Activated T-helper 1 cell treated with anti-CD3 and anti-CD28 coated beads, Interleukin-12 subunit alpha, Interleukin-12 subunit beta, Interleukin-2, Interleukin-4 antibody, amounts not matched to agents 30 ng/mL and 10 ng/mL and 1 ng/mL, durations not matched to agents 14 hours and 24 hours and 36 hours (primary cell): Measurements from ENCODE around the gene ADH1A. TPM values are rescaled to one million over a fixed set of nuclear protein-coding genes. Genes with fewer than 3 reads are reported as not detected.

Experiments used
- DNase-seq: peaks from one replicate; pipeline ENCODE4 v3.0.0; 2021; ENCODE audit warnings: low spot score
- H3K27ac Mint-ChIP-seq: one replicate; pipeline ENCODE4 v1.8.0; 2021; ENCODE audit warnings: mild to moderate bottlenecking, mixed read lengths
- H3K27me3 Mint-ChIP-seq: one replicate; pipeline ENCODE4 v1.8.0; 2022; ENCODE audit warnings: mild to moderate bottlenecking, moderate library complexity, mixed read lengths; ENCODE audit not compliant: insufficient read depth
- H3K36me3 Mint-ChIP-seq: one replicate; pipeline ENCODE4 v1.8.0; 2021; ENCODE audit warnings: low read depth, mixed read lengths
- H3K4me1 Mint-ChIP-seq: one replicate; pipeline ENCODE4 v1.8.0; 2021; ENCODE audit warnings: low read depth, mixed read lengths
- H3K4me3 Mint-ChIP-seq: one replicate; pipeline ENCODE4 v1.8.0; 2021; ENCODE audit warnings: mild to moderate bottlenecking, moderate library complexity, mixed read lengths
- H3K9me3 Mint-ChIP-seq: one replicate; pipeline ENCODE4 v1.8.0; 2021; ENCODE audit warnings: mixed read lengths
- intact Hi-C: fragments of 100-400 bp; cut with micrococcal nuclease; formaldehyde crosslinking; loops from one replicate; pipeline ENCODE4 v1.15.1; 2024
- total RNA-seq: library from RNA; stranded (reverse); gene quantifications from 2 replicates; pipeline ENCODE4 v1.2.3, GENCODE V29; 2022

The ADH1A gene
- total RNA-seq, 1 donor from 2014 or later = not detected

DNA sequence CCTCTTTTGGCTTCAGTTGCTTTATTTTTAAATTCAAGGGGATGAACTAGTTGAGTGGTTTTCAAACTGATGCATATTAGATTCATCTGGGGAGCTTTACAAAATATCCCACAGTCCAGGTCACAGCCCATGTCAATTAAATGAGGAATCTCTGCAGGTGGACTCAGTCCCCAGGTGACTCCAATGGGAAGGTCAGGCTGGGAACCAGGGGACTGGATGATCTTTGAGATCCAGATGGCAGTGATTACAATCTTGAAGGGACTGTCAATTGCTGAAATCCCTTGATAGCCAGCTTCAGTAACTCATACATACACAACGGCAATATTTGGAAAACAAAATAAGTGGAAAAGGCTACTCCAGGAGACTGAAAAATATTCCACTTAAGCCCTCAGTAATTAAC is 23.4 kb upstream of the ADH1A start:
- no peaks in the 10 kb centered on the region for H3K27me3 Mint-ChIP-seq
- intact Hi-C loops = no loop called here
- no peak overlapping the region for H3K4me3 Mint-ChIP-seq
- H3K27ac Mint-ChIP-seq = no peak overlapping the region
- H3K36me3 Mint-ChIP-seq = no peaks in the 10 kb centered on the region
- no peaks in the 10 kb centered on the region for H3K4me1 Mint-ChIP-seq
- DNase-seq = no peak
- H3K9me3 Mint-ChIP-seq = no peaks in the 10 kb centered on the region

DNA sequence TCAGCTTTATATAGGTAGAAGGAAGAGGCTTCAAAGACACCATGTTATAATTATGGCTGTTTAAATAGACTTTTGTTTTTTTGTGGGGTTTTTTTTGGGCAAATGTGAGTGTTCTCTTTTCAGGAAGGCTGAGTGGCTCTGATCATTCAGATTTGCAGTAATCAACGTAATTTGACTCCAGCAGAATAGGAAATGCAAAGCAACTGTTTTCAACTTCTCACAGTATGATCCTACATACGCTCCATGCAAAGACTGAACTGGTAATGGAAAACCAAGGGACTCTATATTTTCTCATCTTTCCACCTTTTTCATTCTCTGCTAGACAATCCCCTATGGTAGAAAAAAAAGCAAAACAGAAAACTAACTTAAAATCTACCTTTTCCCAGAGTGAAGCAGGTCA is 19.6 kb upstream of the ADH1A start:
- Mint-ChIP-seq H3K27ac (no peak overlapping the region), H3K27me3 (no peaks in the 10 kb centered on the region), H3K36me3 (no peaks in the 10 kb centered on the region), H3K9me3 (no peaks in the 10 kb centered on the region), H3K4me1 (no peaks in the 10 kb centered on the region), H3K4me3 (no peak overlapping the region)
- DNase-seq = no peak
- intact Hi-C loops = no loop called here

DNA sequence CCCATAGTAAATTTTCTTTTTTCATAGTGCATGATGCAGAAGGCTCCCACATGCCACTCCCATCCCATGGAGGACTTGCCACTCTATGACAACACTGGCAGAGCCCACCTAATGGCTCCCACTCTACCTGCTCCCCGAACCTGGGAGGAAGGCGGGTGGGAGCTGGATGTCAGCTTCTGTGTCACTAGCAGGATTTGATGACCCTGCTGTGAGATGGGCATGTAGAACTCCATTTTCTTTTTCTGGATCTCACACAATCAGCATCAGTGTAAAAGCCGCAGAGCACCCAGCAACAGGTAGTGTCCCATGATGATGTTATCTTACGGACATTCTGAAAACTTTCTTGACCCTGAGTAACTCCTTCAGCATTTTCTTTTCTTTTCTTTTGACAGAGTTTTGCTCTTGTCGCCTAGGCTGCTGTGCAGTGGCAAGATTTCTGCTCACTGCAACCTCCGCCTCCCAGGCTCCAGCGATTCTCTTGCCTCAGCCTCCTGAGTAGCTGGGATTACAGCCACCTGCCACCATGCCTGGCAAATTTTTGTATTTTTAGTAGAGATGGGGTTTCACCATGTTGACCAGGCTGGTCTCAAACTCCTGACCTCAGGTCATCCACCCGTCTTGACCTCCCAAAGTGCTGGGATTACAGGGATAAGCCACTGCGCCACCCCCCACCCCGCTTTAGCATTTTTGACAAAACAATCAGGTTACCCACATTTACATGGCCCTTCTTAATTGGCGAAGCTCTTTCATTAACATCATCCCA is 15.0 kb upstream of the ADH1A start:
- Mint-ChIP-seq H3K27ac (no peak overlapping the region), H3K9me3 (no peaks in the 10 kb centered on the region), H3K4me1 (no peaks in the 10 kb centered on the region), H3K4me3 (no peak overlapping the region), H3K27me3 (no peaks in the 10 kb centered on the region), H3K36me3 (no peaks in the 10 kb centered on the region)
- intact Hi-C loops = no loop called here
- DNase-seq = no peak

DNA sequence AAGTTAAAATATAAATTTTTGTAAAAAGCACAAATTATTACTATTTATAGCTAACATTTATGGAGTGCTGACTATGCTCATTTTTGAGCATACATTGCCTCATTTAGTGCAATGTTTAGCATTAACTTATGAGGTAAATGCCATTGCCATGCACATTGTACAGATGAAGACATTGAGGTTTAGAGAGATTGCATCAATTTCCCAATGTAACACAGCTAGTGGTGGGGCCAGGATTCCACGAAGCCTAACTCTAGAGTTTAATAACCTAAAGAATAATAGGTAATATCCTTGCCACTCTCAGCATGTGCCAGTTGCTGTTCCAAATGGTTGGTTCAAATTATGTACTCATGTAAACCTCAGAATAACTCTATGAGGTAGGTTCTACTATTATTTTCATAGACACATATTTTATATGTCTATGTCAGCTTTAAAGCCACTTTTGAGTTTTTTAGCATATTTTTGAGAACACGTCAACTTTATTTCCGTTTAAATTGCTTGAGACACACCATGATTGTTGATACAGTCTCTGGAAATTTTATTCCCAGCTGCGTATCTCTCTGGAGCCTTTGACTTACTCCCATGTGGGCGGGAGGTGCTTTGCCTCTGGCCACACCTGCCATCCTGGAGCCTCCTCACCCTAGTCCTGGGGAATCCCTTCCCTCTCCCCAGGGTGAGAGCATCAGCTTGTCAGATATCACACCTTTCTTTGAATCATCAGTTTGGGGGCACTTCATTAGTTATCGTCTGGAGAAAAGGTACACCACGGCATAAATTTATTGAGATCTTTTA is 10.8 kb upstream of the ADH1A start:
- no peak overlapping the region for H3K27ac Mint-ChIP-seq
- peaks cover 7% of the 10 kb centered on the region for H3K9me3 Mint-ChIP-seq
- H3K27me3 Mint-ChIP-seq = no peaks in the 10 kb centered on the region
- H3K4me3 Mint-ChIP-seq = no peak overlapping the region
- H3K36me3 Mint-ChIP-seq = no peaks in the 10 kb centered on the region
- intact Hi-C loops = no loop called here
- no peak for DNase-seq
- no peaks in the 10 kb centered on the region for H3K4me1 Mint-ChIP-seq

DNA sequence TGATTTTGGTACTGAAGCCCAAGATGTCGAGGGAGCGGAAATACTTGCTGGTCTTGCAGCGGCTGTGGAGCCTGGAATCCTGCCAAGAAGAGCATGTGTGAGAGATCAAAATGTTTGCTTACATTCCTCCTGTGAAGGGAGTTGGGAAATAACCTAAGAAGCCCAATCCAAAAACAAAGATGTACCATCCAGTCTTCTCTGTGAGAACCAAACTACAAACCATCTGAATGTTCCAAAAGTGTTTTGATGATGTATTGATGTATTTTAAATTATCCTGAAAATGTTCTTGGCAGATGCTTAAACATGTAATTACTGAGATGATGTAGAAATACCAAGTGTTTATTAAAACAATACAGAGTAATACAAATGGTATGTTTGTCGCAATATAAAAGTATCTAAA is 10.1 kb upstream of the ADH1A start:
- no peak overlapping the region for H3K27ac Mint-ChIP-seq
- DNase-seq = no peak
- intact Hi-C loops = no loop called here
- H3K36me3 Mint-ChIP-seq = no peaks in the 10 kb centered on the region
- H3K27me3 Mint-ChIP-seq = no peaks in the 10 kb centered on the region
- H3K4me3 Mint-ChIP-seq = no peak overlapping the region
- H3K9me3 Mint-ChIP-seq = peaks cover 12% of the 10 kb centered on the region
- H3K4me1 Mint-ChIP-seq = no peaks in the 10 kb centered on the region

- no peak for DNase-seq
- H3K4me3 Mint-ChIP-seq = no peak overlapping the region
- H3K27me3 Mint-ChIP-seq = no peaks in the 10 kb centered on the region
- intact Hi-C loops = no loop called here
- no peaks in the 10 kb centered on the region for H3K4me1 Mint-ChIP-seq
- H3K27ac Mint-ChIP-seq = no peak overlapping the region
- H3K36me3 Mint-ChIP-seq = no peaks in the 10 kb centered on the region
- peaks cover 13% of the 10 kb centered on the region for H3K9me3 Mint-ChIP-seq
These were observed 2.6 kb upstream of the ADH1A start for GRCh38 chr4:99293357-99293756.

GRCh38 chr4:99285387-99285786 is 5.4 kb downstream of the ADH1A start:
- Mint-ChIP-seq H3K27ac (no peak overlapping the region), H3K36me3 (no peaks in the 10 kb centered on the region), H3K4me3 (no peak overlapping the region), H3K9me3 (no peaks in the 10 kb centered on the region), H3K27me3 (no peaks in the 10 kb centered on the region), H3K4me1 (no peaks in the 10 kb centered on the region)
- DNase-seq = no peak
- intact Hi-C loops = no loop called here

DNA sequence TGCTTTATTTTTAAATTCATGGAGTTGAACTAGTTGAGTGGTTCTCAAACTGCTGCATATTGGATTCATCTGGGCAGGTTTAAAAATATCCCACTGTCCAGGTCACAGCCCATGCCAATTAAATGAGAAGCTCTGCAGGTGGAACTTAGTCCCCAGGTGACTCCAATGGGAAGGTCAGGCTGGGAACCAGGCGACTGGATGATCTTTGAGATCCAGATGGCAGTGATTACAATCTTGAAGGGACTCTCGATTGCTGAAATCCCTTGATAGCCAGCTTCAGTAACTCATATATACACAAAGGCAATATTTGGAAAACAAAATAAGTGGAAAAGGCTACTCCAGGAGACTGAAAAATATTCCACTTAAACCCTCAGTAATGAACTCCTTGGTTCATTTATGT is 8.1 kb downstream of the ADH1A start:
- H3K9me3 Mint-ChIP-seq = no peaks in the 10 kb centered on the region
- intact Hi-C loops = no loop called here
- no peak for DNase-seq
- H3K4me1 Mint-ChIP-seq = no peaks in the 10 kb centered on the region
- H3K36me3 Mint-ChIP-seq = no peaks in the 10 kb centered on the region
- no peaks in the 10 kb centered on the region for H3K27me3 Mint-ChIP-seq
- no peak overlapping the region for H3K27ac Mint-ChIP-seq
- H3K4me3 Mint-ChIP-seq = no peak overlapping the region

DNA sequence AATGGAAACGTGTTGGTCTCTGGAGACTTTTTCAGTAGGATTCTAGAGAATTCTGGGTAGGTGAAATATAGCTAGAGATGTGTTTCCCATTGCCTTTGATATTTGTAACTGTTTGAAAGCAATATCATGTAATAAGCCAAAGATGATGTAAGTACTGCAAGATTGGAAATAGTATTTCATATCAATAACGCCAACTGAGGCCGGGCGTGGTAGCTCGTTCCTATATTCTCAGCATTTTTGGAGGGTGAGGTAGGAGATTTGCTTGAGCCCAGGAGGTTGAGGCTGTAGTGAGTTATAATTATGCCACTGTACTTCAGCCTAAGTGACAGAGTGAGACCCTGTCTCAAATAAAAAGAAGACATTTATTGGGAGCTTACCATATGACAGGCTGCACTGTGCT is 9.5 kb downstream of the ADH1A start:
- DNase-seq = no peak
- Mint-ChIP-seq H3K4me1 (no peaks in the 10 kb centered on the region), H3K4me3 (no peak overlapping the region), H3K27me3 (no peaks in the 10 kb centered on the region), H3K27ac (no peak overlapping the region), H3K9me3 (no peaks in the 10 kb centered on the region), H3K36me3 (no peaks in the 10 kb centered on the region)
- intact Hi-C loops = no loop called here

DNA sequence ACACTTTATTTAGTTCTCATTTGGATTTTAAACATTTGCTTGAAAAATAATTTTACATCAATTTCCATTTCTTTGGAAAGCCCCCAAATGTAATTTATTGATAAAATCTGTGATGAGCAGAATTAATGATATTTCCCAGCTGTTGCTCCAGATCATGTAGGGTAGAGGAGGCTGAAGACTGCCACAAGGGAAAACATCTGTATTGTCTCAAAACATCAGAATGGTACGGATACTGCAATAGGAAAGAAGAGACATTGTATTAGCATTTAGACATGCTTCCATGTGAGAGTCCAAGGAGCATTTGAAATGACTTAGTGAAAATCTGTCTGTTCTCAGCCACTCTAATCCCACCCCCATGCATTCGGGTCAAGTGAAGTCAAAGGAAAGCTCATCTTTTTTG is 14.4 kb downstream of the ADH1A start:
- no peaks in the 10 kb centered on the region for H3K36me3 Mint-ChIP-seq
- no peak overlapping the region for H3K27ac Mint-ChIP-seq
- no peaks in the 10 kb centered on the region for H3K27me3 Mint-ChIP-seq
- no peaks in the 10 kb centered on the region for H3K4me1 Mint-ChIP-seq
- no peak overlapping the region for H3K4me3 Mint-ChIP-seq
- DNase-seq = no peak
- H3K9me3 Mint-ChIP-seq = no peaks in the 10 kb centered on the region
- intact Hi-C loops = no loop called here

- no peak for DNase-seq
- H3K27me3 Mint-ChIP-seq = no peaks in the 10 kb centered on the region
- H3K4me1 Mint-ChIP-seq = no peaks in the 10 kb centered on the region
- intact Hi-C loops = no loop called here
- no peaks in the 10 kb centered on the region for H3K36me3 Mint-ChIP-seq
- H3K27ac Mint-ChIP-seq = no peak overlapping the region
- H3K9me3 Mint-ChIP-seq = no peaks in the 10 kb centered on the region
- H3K4me3 Mint-ChIP-seq = no peak overlapping the region
These were observed 14.9 kb downstream of the ADH1A start for GRCh38 chr4:99275885-99276284.

GRCh38 chr4:99275050-99275449 is 15.7 kb downstream of the ADH1A start:
- Mint-ChIP-seq H3K36me3 (no peaks in the 10 kb centered on the region), H3K4me1 (no peaks in the 10 kb centered on the region), H3K4me3 (no peak overlapping the region), H3K27me3 (no peaks in the 10 kb centered on the region), H3K27ac (no peak overlapping the region), H3K9me3 (no peaks in the 10 kb centered on the region)
- intact Hi-C loops = no loop called here
- no peak for DNase-seq

- Mint-ChIP-seq H3K4me3 (no peak overlapping the region), H3K27me3 (no peaks in the 10 kb centered on the region), H3K36me3 (no peaks in the 10 kb centered on the region), H3K27ac (no peak overlapping the region), H3K4me1 (no peaks in the 10 kb centered on the region), H3K9me3 (no peaks in the 10 kb centered on the region)
- intact Hi-C loops = no loop called here
- no peak for DNase-seq
These were observed 17.1 kb downstream of the ADH1A start for GRCh38 chr4:99273704-99274103.
